Stimulated activated CD8-positive, alpha-beta memory T cell treated with anti-CD3 and anti-CD28 coated beads, Interleukin-12 subunit alpha, Interleukin-12 subunit beta, amount 100 ng/mL, for 24 hours (primary cell): ENCODE measurements around the gene ADAM15.

Experiments used
- DNase-seq: peaks from one replicate; pipeline ENCODE4 v3.0.0-alpha.2; 2020; ENCODE audit errors: extremely low read depth

ADAM15 gene

DNA sequence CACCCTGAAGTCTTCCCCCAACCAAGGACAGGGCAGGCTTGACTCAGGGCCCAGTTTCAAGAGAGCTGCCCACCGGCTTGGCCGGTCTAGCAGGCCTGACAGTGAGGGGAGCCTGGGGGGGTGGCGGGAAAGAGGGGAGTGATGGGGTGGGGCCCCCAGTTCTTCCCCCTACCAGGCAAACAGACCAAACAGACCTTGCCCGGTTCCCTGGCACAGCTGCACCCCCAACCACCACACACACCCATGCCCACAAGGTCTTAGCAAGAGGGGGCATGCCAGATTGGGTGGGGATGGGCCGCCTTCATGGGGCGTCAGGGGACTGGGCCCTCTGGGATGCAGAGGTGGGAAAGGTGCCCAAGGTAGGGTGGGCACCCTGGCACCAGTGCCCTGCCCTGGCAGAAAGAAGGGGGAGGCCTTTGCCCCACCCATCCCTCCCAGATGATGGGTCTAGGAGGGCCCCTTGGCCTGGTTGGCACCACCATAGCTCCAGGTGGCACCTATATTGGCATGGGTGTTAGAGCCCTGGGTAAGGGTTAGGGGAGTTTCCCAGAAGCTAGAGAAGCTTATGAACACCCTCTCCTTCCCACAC, 39.6 kb upstream of the ADAM15 start:
- no peak for DNase-seq

GRCh38 chr1:155012026-155012546, 39.0 kb upstream of the ADAM15 start:
- DNase-seq: no peak

GRCh38 chr1:155012776-155013602, 38.1 kb upstream of the ADAM15 start:
- DNase-seq: no peak

DNA sequence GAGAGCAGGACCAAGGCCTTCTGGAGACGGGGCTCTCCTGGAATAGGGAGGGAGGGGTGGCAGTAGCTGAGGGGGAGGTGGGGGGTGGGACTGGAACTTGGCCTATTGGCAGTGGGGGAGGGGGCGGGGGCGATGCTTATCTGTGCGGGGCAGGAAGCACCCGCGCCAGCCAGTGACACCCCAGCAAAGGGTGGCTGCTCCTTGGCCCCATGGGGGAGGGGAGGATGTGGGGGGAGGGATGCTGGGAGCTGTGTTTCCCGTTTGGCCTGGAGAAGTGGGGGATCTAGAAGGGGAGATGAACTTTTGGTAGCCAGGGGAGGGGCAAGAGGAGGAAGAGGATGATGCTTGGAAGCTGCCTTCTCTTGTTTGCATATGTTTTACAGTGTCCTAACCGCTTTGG, 37.5 kb upstream of the ADAM15 start:
- no peak for DNase-seq

DNA sequence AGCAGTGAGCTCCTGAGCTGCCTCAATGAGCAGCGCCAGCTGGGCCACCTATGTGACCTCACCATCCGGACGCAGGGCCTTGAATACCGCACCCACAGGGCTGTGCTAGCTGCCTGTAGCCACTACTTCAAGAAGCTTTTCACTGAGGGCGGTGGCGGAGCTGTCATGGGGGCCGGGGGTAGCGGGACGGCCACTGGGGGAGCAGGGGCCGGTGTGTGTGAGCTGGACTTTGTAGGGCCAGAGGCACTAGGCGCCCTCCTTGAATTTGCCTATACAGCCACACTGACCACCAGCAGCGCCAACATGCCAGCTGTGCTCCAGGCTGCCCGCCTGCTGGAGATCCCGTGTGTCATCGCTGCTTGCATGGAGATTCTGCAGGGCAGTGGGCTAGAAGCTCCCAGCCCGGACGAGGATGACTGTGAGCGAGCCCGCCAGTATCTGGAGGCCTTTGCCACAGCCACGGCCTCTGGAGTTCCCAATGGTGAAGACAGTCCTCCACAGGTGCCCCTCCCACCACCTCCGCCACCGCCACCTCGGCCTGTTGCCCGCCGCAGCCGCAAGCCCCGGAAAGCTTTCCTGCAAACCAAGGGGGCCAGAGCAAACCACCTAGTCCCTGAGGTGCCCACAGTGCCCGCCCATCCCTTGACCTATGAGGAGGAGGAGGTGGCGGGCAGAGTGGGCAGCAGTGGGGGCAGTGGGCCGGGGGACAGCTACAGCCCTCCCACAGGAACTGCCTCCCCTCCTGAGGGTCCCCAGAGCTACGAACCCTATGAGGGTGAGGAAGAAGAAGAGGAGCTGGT, 36.2 kb upstream of the ADAM15 start:
- no peak for DNase-seq

GRCh38 chr1:155015527-155016230, 35.4 kb upstream of the ADAM15 start:
- DNase-seq: no peak

DNA sequence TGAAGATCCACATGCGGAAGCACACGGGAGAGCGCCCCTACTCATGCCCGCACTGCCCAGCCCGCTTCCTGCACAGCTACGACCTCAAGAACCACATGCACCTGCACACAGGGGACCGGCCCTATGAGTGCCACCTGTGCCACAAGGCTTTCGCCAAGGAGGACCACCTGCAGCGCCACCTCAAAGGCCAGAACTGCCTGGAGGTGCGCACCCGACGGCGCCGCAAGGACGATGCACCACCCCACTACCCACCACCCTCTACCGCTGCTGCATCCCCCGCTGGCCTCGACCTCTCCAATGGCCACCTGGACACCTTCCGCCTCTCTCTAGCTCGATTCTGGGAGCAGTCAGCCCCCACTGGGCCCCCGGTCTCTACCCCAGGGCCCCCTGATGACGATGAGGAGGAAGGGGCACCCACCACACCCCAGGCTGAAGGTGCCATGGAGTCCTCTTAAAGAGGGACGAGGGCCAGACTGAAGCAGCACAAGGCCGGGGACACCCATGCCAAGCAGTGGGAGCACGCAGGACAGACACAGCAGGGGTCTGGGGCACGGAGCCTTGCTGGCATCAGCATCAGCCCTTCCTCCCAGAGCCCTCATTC, 34.8 kb upstream of the ADAM15 start:
- DNase-seq: no peak

GRCh38 chr1:155017041-155017945, 33.8 kb upstream of the ADAM15 start:
- DNase-seq: peak; percentile 69

DNA sequence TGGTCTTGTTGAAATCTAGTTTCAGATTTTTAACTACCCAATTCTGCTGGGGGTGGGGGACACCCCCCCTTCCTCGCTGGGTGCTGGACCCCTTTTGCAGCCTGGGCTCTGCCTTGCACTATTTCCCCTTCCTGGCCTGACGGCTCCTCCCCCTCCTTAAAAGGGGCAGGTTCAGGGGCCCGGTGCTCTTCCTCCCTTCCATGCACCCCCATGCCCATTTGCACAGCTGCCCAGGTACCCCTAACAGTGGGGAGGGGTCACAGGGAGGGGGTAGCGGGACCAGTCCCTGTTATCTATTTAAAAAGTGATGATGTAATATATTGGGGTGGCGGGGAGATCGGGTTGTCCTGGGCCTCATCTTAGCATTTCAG, 33.2 kb upstream of the ADAM15 start:
- no peak for DNase-seq

- no peak for DNase-seq
Observed at GRCh38 chr1:155018617-155019348, 32.3 kb upstream of the ADAM15 start.

DNA sequence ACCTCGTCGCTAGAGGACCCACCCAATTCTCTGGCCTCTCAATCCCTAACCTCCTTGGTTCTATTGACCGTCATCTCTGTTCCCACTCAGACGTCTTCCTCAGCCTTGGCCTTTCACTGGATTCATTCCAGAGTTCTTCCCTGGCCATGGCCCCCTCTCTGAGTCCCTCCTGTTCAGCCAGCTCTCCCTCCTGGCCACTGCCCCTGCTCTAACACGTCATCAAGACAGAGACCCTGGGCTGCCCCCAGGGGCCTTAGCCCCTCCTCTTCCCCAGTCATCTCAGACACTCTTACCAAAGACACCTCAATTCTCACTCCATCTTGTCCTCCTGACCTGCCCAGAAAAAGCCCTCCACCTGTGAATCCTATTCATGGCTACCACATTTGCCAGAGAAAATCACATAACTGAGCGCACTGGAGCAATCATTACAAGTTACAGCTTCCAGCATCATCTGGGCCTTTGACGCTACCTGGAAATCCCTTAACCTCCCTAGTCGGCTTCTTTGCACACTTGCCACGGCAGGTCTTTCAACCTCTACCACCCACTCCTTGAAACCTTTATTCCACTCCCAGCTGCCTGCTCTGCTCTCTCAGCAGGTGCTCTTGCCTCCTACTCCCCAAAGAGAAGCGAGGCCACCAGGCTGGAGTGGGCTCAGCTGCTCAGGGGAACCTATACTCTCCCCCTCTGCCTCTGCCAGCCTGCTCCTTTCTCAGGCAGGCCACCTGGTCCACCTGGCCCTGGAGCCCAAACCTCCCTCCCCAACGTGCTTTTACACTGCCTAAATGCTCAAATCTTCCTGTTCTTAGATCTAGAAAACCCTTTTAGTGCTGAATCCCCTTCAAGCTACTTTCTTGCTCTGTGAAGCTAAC, 31.5 kb upstream of the ADAM15 start:
- DNase-seq: no peak

GRCh38 chr1:155022136-155022926, 28.8 kb upstream of the ADAM15 start:
- DNase-seq: no peak

DNA sequence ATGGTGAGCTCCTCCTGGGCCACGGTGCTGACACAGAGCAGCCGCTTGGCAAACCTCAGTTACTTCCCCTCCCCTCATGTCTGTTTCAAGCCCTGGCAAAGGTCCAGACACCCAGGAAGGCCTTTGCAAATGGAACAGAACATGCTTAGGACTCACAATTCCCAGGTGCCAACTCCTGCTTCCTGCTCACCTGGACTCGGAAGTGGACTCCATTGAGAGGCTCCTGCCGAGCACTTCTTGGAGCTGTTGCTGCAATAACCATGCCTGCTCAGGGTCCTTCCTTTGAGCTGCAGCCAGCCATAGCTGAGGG, 28.2 kb upstream of the ADAM15 start:
- no peak for DNase-seq

GRCh38 chr1:155023627-155024026, 27.5 kb upstream of the ADAM15 start:
- no peak for DNase-seq

DNA sequence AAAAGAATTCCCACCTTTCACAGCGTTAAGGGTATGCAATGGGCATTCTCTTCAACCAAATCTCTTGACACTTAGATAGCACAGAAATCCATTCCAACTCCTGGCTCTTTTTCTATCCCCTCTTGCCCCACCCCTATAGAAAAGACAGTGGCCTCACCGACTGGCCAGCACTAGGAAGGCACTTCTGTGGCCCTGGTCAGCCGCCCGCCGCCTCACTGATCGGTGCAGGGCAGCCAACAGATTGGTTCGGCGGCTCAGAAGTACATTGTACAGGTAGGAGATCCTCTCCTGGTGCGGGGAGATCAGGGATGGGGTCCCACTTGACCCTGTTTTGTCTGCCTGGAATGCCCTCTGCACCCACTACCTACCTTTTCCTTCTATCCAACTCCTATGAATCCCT, 26.8 kb upstream of the ADAM15 start:
- no peak for DNase-seq

DNA sequence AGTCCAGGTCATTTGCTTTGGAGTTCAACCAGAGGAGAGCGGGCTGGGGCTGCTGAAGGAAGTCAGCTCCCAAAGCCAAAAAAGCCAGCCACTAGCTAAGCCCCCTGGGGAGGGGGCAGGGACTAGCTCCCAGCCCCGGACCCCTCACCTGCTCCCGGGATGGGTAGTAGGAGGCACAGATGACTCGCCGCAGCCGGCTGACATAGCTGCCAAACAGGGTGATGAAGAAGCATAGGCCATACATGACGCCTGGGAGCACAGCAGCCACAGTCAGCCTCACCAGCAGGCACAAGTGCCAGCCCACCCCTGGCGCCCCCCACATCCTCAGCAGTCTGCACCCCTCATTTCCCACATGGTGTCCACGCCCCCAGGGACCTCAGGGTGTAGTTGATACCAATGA, 25.0 kb upstream of the ADAM15 start:
- no peak for DNase-seq

DNA sequence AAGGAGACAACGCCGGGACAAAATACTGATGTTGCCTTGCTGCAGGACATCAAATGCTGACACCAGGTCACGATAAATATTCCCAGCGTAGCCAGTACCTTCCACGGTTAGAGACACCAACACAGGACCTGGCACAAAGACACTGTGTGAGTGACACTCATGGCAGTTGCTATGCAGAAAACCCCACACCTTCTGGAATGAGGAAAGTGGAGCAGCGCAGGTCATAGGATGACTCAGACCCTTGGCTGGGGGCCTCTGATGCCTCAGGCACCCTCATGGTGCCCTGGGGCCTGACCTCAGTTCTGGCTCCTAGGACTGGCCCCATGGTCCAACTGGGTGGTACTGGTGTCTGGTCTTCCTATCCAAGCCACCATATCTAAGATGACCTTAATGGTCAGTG, 24.5 kb upstream of the ADAM15 start:
- DNase-seq: no peak
